HG03460 (cell line): ENCODE results near the gene BBS5.
A peak's percentile ranks its signal among the peaks of the same experiment; 100 is the strongest.
"Not testable (repeated sequence)": the region's sequence is repeated elsewhere in the genome, so short reads cannot be mapped to it uniquely, and the experiment has no call there.

Source experiments
- ATAC-seq: cut with Tn5 transposase; IDR thresholded peaks from one replicate; pipeline ENCODE4 v1.9.1; 2021; ENCODE audit not compliant: unreplicated experiment

Gene BBS5

DNA sequence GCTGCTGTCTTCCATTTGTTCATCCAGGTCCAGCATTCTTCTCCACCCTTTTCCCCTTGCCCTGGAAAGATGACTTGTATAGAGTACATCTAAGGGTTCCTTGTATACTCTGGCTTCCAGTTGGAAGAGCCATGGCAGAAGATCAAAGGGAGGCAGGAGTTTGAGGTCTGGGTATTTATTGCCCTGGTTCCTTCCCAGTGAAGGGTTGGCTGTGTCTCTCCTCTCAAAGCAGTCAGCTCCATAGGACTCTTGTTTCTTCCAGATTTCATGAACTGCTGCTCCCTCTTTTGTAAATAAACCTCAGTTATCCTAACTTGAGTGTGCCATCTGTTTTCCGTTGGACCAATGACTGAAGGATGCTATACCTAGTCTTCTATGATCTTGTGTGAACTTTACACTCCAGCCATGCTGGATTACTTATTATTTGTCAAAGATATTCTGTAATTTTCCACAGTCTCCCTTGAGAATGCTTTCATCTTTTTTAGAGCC, 6.4 kb downstream of the BBS5 start:
- ATAC-seq, result no peak

DNA sequence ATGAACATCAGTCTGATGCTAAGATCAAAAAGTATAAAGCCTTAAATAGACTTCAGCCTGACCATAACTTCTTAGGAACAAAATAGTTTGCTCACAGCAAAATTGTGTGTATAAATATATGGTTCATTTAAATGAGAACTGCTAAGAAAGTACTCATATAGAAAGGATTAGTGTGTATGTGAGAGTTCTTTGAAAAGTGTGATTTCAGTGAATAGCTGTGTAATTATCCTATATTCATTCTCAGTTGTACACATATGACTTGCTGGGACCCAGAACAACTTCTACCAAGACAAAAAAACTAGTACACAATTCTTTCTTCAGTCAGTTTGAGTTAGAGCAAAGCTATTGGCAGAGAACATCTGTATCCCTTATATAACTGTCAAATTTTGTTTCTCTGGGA, 7.2 kb downstream of the BBS5 start:
- no peak for ATAC-seq

DNA sequence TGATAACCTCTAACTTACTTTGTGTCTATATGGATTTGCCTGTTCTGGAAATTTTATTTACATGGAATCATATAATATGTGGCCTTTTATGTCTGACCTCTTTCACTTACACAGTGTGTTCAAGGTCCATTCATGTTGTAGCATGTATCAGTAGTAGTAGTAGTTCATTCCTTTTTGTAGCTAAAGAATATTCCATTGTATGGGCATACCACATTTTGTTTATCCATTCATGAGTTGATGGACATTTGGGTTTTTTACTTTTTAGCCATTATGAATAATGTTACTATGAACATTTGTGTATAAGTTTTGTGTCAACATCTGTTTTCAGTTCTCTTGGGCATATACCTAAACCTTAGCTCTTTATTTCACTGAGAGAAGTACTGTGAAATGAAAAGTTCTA, 11.5 kb downstream of the BBS5 start:
- no peak for ATAC-seq

DNA sequence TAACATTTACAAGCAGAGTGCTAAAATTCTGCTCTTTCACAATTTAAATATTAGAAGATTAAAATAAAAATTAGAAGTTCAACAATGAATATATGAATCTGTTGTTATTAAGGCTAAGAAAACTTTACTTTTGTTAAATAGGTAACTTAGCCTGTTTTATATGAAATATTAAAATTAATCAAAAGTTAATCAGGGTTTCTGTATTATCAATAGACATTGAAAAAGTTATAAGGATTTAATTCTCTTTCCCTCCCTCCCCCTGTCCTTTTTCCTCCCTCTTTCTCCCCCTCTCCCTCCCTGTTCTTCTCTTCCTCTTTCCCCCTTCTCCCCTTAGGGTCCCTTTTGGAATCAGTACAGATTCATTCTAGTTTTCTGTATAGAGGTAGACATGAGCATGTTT, 12.1 kb downstream of the BBS5 start:
- no peak for ATAC-seq

DNA sequence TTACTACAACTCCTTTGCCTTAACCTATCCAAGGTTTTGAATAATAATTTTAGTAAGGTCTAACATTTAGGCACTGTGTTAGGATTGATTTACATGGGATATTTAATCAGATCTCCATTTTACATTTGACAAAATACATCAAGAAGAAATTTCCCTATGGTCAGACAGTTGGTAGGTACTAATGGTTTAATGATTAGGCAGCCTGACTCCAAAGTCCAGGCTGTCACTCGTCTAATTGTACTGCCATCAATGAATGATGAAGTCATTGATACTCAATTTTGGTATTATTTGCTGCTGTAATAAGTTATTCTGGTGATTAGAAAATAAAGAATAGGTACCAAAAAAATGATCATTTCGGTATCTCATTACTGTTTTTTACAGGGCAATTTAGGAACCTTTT, 14.1 kb downstream of the BBS5 start:
- no peak for ATAC-seq

DNA sequence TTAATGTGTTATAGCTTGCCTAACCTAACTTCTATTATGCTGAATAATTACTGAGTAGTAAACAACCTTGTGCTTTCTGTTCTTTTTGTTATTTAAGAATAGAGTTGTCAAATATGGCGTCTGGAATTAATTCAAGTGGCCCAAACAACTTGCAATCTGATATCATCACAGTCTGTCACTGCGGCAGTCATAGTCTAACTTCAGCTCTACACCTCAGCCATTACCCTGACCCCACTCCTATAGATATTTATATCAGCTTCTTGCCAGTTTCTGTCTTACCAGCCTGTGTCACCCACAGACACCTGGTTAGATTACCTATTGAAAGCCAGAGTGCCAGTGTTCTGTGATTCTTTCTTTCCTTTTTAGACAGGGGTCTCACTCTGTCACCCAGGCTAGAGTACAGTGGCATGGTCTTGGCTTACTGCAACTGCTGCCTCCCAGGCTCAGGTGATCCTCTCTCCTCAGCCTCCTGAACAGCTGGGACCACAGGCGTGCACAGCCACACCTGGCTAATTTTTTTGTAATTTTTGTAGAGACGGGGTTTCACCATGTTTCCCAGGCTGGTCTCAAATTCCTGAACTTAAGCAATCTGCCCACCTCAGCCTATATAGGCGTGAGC, 16.1 kb downstream of the BBS5 start:
- ATAC-seq, result no peak

DNA sequence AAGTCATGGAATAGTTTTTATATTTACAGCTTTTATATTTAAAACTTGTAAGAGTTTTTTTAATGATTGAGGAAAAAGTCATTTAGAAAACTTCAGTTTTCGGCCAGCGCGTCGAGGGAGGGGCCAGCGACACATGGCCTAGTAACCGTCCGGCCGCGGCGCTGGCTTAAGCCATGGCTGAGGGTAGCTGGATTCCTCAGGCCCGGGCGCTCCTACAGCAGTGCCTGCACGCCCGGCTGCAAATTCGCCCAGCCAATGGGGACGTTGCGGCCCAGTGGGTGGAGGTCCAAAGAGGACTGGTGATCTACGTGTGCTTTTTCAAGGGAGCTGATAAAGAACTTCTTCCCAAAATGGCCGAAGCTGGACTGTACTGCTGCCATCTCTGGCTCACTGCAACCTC, 25.4 kb downstream of the BBS5 start:
- no peak for ATAC-seq

DNA sequence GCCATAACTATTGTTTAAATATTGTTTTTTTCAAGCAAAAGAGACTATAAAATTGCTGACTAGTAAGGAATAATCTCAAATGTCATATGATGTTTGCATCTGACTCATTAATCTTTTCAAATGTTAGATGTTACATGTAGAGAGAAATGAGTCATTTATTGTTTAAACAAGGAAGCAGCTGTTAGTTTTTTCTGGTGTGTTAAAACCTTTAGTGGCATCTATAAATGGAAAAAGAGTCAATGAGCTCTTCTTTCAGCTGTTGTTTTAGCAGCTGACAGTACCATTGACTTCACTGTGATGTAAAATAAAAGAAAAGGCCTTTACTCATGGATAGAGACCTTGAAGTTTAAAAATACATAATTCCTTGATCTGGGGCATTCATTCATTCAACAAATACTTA, 28.4 kb downstream of the BBS5 start:
- ATAC-seq, result no peak

DNA sequence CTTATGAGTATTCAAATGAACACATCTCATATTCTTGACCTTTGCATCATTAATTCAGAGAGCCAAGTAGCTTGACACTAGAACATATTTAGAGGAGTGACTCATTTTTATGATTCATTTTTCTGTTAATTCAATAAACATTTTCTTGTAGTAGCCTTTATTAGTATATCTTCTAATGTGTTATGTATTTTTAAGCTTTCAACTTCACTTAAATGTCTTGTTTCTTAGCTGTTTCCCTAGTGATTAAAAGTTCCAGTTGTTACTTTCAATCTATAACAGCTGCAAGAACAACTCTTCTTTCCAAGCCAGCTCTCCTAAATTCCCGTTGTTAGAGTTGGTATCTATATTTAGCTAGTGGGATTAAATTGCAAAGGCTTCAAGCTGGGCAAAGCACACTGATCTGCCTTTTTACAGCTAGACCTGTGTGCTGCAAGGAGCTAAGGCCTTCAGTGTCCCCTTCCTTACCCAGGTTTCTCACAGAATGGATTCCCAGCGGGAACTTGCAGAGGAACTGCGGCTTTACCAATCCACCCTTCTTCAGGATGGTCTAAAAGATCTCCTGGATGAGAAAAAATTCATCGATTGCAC, 30.1 kb downstream of the BBS5 start, which contains the start of gene KLHL41:
Gene KLHL41, plus strand, starts transcription at position 405 of the 588 bp plus-strand sequence. Its CDS starts 77 bp downstream, at position 482.
- no peak for ATAC-seq

DNA sequence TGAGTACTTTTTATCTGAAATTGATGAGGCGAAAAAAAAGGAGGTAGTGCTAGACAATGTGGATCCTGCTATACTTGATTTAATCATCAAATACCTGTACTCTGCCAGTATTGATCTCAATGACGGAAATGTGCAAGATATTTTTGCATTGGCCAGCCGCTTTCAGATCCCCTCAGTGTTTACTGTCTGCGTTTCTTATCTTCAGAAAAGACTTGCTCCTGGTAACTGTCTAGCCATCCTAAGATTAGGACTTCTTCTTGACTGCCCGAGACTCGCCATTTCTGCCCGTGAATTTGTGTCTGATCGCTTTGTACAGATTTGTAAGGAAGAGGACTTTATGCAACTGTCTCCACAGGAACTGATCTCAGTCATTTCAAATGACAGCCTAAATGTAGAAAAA, 30.7 kb downstream of the BBS5 start:
- ATAC-seq, result no peak

DNA sequence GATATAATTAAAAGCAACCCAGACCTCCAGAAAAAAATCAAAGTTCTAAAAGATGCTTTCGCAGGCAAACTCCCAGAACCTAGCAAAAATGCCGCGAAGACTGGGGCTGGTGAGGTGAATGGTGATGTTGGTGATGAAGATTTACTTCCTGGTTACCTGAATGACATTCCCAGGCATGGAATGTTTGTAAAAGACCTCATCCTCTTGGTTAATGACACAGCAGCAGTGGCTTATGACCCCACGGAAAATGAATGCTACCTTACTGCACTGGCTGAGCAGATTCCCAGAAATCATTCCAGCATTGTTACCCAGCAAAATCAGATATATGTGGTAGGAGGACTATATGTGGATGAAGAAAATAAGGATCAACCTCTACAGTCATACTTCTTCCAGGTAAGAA, 31.2 kb downstream of the BBS5 start:
- ATAC-seq, result no peak

DNA sequence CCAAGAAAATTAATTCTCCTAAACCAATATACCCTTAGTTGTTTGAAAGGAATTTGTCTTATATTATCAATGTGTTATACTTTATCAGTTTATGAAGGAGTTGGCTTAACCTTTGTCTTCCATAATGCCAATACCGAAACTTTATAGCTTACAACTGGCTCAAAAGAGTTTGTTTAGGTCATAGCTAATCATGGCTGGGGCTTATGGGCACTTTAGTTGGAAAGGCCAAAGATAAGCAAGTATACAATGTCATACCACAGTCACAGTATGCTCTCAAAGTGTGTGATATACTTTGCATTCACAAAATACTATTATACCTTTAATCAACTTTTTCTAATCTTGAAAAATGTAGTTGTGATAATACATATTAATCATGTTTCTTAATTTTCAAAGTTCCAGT, 32.5 kb downstream of the BBS5 start:
- no peak for ATAC-seq

DNA sequence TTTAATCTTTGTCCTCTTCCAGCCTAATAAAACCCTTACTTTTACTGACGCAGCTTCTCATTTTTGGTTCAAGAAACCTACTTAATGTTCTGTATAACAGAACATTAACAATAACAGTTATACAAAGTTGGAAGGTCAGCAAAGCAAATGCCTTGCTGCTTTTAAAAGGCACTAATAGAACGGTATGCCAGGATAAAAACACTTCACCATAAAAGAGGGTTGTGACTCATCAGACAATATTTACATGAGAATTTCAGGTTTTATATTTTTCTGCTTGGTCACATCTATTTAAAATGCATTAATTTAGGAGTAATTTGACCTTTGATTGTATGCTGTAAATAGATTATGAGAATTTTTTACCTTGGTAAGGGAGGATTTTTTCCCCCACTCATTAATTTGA, 33.2 kb downstream of the BBS5 start:
- no peak for ATAC-seq

DNA sequence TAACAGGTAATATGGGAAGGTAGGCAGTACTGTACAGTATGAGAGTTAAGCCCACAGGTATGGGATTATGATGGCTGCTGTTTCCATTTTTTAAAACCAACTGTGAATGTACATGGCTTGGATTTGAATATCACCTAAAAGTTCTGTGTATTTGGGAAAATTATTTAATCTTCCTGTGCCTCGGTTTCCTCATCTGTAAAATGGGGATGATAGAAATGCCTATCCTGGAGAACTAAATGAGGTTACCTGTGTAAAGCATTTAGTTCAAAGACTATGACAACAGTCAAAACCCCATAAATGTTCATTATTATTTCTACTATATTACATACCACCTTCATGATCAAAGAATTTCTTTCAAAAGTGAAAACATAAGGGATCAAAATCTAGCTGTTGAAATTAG, 33.8 kb downstream of the BBS5 start:
- ATAC-seq, result no peak

DNA sequence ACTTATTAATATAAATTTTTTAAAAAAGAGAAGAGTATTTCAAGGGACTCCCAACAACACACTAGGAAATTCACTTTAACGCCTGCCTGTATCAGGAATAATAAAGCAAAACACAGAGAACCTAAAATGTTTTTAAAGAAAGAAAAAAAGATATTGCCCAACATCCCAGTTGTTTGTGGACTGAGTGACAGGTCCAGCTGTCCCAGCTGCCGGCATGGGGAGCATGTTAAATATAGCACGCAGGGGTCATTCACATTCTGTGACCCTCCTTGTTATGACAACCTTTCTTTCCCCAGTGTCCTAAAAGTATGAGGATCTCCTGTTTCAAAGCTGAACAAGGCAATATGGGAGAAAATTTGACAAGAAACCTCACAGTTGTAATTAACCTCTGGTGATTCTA, 34.6 kb downstream of the BBS5 start:
- ATAC-seq, result no peak

DNA sequence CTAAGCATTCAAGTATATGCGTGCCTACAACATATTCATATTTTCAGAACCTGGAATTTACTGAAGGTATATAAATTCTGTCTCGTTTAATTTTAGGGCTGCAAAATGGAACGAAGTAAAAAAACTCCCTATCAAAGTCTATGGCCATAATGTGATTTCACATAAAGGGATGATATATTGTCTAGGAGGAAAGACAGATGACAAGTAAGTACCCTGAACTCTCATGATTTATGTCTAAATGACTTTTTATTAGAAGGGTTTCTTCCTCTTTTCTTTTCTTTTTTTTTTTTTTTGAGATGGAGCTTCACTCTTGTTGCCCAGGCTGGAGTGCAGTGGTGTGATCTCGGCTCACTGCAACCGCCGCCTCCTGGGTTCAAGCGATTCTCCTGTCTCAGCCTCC, 35.5 kb downstream of the BBS5 start:
- ATAC-seq, result not testable (repeated sequence)

DNA sequence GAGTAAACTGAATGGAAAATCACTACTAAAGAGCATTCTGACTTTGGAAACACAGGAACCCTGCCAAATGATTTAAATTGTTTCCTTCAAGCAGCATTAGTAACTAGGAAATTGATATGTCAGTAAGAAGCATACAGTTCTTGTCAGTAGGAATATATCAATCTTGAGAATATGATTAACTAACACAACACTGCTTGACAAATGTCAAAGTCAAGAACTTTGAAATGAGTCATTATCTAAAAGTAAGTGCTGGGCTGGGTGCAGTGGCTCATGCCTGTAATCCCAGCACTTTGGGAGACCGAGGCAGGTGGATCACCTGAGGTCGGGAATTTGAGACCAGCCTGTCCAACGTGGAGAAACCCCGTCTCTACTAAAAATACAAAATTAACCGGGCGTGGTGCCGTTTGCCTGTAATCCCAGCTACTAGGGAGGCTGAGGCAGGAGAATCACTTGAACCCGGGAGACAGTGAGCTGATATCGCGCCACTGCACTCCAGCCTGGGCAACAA, 37.2 kb downstream of the BBS5 start:
- not testable (repeated sequence) for ATAC-seq

DNA sequence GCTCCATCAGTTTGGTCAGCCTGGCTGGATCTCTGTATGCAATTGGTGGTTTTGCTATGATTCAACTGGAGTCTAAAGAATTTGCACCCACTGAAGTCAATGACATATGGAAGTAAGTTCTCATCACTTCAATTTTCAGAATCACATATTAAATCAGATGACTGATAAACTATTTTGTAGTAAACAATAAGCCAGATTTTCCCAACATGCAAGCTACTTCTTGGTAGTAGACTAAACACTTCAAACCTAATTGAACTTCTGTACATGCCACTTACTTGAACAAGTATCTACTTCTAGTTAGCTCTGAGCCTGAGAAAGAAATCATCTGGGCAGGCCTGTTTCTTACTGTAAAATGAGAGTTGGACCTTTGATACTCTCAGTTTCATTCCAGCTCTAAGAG, 41.6 kb downstream of the BBS5 start:
- no peak for ATAC-seq

DNA sequence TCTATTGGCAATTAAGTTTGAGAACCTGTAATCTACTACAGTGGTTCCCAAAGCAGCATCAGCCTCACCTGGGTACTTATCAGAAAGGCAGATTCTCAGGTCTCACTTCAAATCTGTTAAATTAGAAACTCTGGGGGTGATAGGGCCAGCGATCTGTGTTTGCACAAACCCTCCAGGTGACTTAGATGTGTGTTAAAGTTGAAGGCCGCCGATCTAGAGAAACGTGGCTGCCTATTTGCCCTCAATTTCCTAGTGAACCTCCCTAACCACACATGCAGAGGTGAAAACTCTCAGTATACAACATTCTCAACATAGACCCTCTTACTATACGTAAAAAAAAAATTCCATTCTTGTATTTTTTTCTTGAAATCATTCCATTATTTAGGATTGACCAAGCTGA, 44.4 kb downstream of the BBS5 start:
- no peak for ATAC-seq

DNA sequence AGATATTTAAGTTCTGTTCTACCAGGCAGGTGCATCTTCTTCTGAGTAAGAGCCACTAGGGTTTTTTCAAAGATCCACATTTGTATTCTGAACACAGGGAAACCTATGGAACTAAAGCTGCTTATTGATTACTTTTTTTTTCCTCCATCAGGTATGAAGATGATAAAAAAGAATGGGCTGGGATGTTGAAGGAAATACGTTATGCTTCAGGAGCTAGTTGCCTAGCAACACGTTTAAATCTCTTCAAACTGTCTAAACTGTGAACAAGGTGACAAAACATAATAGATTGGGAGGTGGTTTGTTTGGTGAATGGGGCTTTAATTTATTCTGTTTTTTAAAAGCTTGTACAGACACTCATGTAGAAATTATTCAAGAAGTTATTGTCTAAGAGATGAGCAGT, 46.1 kb downstream of the BBS5 start:
- no peak for ATAC-seq

DNA sequence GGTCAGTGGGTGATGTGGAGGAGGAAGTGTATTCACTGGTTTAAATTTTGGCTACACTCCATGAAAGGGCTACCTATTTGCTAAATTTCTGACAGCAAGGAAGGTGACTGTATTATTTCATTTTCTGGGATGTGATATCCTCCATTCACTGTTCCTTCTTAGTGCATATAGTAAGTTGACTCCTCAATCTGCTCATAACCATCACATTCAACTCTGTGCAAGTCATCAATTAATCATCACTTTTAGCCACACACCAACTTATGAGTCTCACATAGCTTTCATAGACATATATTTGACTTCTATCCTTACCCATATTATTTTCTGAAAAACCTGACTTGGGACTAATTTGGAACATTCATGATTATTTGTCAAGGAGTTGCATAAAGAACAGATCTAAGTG, 47.2 kb downstream of the BBS5 start:
- ATAC-seq, result no peak

DNA sequence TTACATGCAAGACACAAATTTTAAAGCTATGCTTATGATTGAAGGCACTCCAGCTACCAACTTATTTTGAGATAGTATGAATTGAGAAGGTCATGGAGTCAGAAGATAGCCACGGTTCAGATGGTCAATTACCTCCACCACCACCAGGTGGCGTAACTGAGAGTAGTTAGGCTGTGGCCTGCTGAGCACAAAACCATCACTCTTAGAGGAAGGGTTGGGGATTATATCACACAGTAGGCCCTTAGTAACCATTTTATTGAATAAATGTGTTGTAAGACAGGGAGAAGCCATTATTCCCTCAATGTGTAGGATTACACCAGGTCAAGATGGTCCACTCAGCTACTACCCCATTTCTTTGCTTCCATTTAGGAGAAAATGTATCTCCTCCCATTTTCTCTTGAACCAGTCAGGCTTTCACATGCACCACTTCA, 49.0 kb downstream of the BBS5 start:
- ATAC-seq, result peak; percentile 77

DNA sequence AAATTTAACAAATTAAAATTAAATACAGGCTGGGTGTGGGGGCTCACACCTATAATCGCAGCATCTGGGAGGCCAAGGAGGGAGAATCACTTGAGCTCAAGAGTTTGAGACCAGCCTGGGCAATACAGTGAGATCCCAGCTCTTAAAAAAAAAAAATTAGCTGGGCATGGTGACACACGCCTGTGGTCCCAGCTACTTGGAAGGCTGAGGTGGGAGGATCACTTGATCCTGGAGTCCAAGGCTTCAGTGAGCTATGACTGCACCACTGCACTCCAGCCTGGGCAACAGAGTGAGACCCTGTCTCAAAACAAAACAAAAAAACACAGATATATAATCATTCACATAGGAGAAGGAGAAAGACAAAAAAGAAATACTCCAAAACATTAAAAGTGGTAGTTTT, 60.2 kb downstream of the BBS5 start:
- not testable (repeated sequence) for ATAC-seq
